A673 (cell line): Measurements from ENCODE around the gene AGBL2.

Source experiments
- EZH2 ChIP-seq: fragments of 200-600 bp; sonication (generic); IDR thresholded peaks from 2 replicates; pipeline ENCODE4 v1.6.1; 2017; ENCODE audit warnings: borderline replicate concordance, low read depth, mild to moderate bottlenecking, mixed read lengths, antibody characterized with exemption, low read length; ENCODE audit not compliant: poor library complexity, severe bottlenecking
- TF ChIP-seq, protein P1 (sequence below): fragments of 300-800, 200-600 bp; sonication (generic); conservative IDR thresholded peaks from 2 replicates; pipeline ENCODE4 v1.5.1; 2017; ENCODE audit warnings: low read depth, mild to moderate bottlenecking, antibody characterized with exemption, low read length, moderate library complexity, mixed read lengths

- TF ChIP-seq, protein P1, sequence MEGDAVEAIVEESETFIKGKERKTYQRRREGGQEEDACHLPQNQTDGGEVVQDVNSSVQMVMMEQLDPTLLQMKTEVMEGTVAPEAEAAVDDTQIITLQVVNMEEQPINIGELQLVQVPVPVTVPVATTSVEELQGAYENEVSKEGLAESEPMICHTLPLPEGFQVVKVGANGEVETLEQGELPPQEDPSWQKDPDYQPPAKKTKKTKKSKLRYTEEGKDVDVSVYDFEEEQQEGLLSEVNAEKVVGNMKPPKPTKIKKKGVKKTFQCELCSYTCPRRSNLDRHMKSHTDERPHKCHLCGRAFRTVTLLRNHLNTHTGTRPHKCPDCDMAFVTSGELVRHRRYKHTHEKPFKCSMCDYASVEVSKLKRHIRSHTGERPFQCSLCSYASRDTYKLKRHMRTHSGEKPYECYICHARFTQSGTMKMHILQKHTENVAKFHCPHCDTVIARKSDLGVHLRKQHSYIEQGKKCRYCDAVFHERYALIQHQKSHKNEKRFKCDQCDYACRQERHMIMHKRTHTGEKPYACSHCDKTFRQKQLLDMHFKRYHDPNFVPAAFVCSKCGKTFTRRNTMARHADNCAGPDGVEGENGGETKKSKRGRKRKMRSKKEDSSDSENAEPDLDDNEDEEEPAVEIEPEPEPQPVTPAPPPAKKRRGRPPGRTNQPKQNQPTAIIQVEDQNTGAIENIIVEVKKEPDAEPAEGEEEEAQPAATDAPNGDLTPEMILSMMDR = no peak
- TF ChIP-seq EZH2 = no peak
Measured at GRCh38 chr11:47661245-47661644, 53.9 kb downstream of the AGBL2 start.
